ENCODE data around the gene SLC16A12. TPM values are rescaled to one million over a fixed set of nuclear protein-coding genes. Genes with fewer than 3 reads are reported as not detected.
"Not testable (repeated sequence)": the region's sequence is repeated elsewhere in the genome, so short reads cannot be mapped to it uniquely, and the experiment has no call there.

The SLC16A12 gene
- total and polyA plus RNA-seq, 5 donors = 2.7 to 7.2 (median 4.4) TPM

GRCh38 chr10:89425000-89425399, 110.4 kb downstream of the SLC16A12 start:
- Histone ChIP-seq H3K27ac (ENCODE audit: low read length) (no peak overlapping the region), H3K4me1 (ENCODE audit: control insufficient read depth, insufficient read depth, low read length) (no peaks in the 10 kb centered on the region), H3K27me3 (ENCODE audit: control insufficient read depth, insufficient read depth) (no peaks in the 10 kb centered on the region), H3K4me3 (ENCODE audit: low read length) (no peak overlapping the region), H3K9me3 (ENCODE audit: control insufficient read depth, low read length) (no peaks in the 10 kb centered on the region)
- ATAC-seq = no peak
- 86% methylated on average over 5 of the region's 5 CpGs for WGBS
- intact Hi-C loops (cut with DNase I) = loop anchor here in 3 of 4 donors (5.0 kb wide), 2 partner anchors 132 to 137 kb away; no protein-coding TSS in a partner anchor
- no peak for DNase-seq

- intact Hi-C loops (cut with DNase I) = no loop called here
- H3K27ac ChIP-seq (ENCODE audit: low read length) = no peak overlapping the region
- H3K27me3 ChIP-seq (ENCODE audit: control insufficient read depth, insufficient read depth) = no peaks in the 10 kb centered on the region
- DNase-seq (no peak), ATAC-seq (no peak)
- no peak overlapping the region for H3K4me3 ChIP-seq (ENCODE audit: low read length)
- no peaks in the 10 kb centered on the region for H3K9me3 ChIP-seq (ENCODE audit: control insufficient read depth, low read length)
- H3K4me1 ChIP-seq (ENCODE audit: control insufficient read depth, insufficient read depth, low read length) = peaks cover 2% of the 10 kb centered on the region
- WGBS = 81% methylated on average over 2 of the region's 2 CpGs
Observed at GRCh38 chr10:89421018-89421476, 114.3 kb downstream of the SLC16A12 start.

- DNase-seq = no peak
- WGBS = 28% methylated on average over 3 of the region's 3 CpGs
- ATAC-seq = no peak
- H3K4me1 ChIP-seq (ENCODE audit: control insufficient read depth, insufficient read depth, low read length) = peaks cover 2% of the 10 kb centered on the region
- no peak overlapping the region for H3K27ac ChIP-seq (ENCODE audit: low read length)
- H3K27me3 ChIP-seq (ENCODE audit: control insufficient read depth, insufficient read depth) = no peaks in the 10 kb centered on the region
- H3K9me3 ChIP-seq (ENCODE audit: control insufficient read depth, low read length) = no peaks in the 10 kb centered on the region
- intact Hi-C loops (cut with DNase I) = no loop called here
- no peak overlapping the region for H3K4me3 ChIP-seq (ENCODE audit: low read length)
Observed at GRCh38 chr10:89419548-89419947, 115.8 kb downstream of the SLC16A12 start.

- H3K9me3 ChIP-seq (ENCODE audit: control insufficient read depth, low read length) = no peaks in the 10 kb centered on the region
- no peak for ATAC-seq
- H3K4me1 ChIP-seq (ENCODE audit: control insufficient read depth, insufficient read depth, low read length) = peaks cover 2% of the 10 kb centered on the region
- H3K4me3 ChIP-seq (ENCODE audit: low read length) = no peak overlapping the region
- no peak overlapping the region for H3K27ac ChIP-seq (ENCODE audit: low read length)
- intact Hi-C loops (cut with DNase I) = no loop called here
- WGBS = 80% methylated on average over 1 of the region's 1 CpG
- H3K27me3 ChIP-seq (ENCODE audit: control insufficient read depth, insufficient read depth) = no peaks in the 10 kb centered on the region
- DNase-seq = no peak
Observed at GRCh38 chr10:89416465-89416864, 118.9 kb downstream of the SLC16A12 start.

GRCh38 chr10:89414879-89415821, 120.2 kb downstream of the SLC16A12 start:
- peak; percentile 83 for ATAC-seq
- intact Hi-C loops (cut with DNase I) = no loop called here
- Histone ChIP-seq H3K27me3 (ENCODE audit: control insufficient read depth, insufficient read depth) (no peaks in the 10 kb centered on the region), H3K27ac (ENCODE audit: low read length) (peak overlapping the region; percentile 92), H3K4me1 (ENCODE audit: control insufficient read depth, insufficient read depth, low read length) (peaks cover 2% of the 10 kb centered on the region), H3K4me3 (ENCODE audit: low read length) (peak overlapping the region; percentile 75), H3K9me3 (ENCODE audit: control insufficient read depth, low read length) (no peaks in the 10 kb centered on the region)
- WGBS = 1% methylated on average over 66 of the region's 66 CpGs
- peak; percentile 50 to 81 (median 80) for DNase-seq

GRCh38 chr10:89414146-89414878, 121.1 kb downstream of the SLC16A12 start, which contains the start of gene IFIT5:
IFIT5 (plus strand) TSS chr10:89414568; CDS start chr10:89414799, 231 bp downstream.
- intact Hi-C loops (cut with DNase I) = no loop called here
- ATAC-seq (peak; percentile 94 to 96), DNase-seq (peak; percentile 76 to 92 (median 90))
- Histone ChIP-seq H3K27ac (ENCODE audit: low read length) (peak within 1 kb of the TSS; percentile 92), H3K27me3 (ENCODE audit: control insufficient read depth, insufficient read depth) (no peaks in the 10 kb centered on the region), H3K4me1 (ENCODE audit: control insufficient read depth, insufficient read depth, low read length) (peaks cover 2% of the 10 kb centered on the region), H3K4me3 (ENCODE audit: low read length) (peak within 1 kb of the TSS; percentile 75), H3K9me3 (ENCODE audit: control insufficient read depth, low read length) (no peaks in the 10 kb centered on the region)
- under 1% methylated on average over 48 of the region's 48 CpGs for WGBS

GRCh38 chr10:89413398-89413912, 121.9 kb downstream of the SLC16A12 start:
- H3K27ac ChIP-seq (ENCODE audit: low read length) = no peak overlapping the region
- intact Hi-C loops (cut with DNase I) = no loop called here
- no peaks in the 10 kb centered on the region for H3K27me3 ChIP-seq (ENCODE audit: control insufficient read depth, insufficient read depth)
- ATAC-seq (no peak), DNase-seq (no peak)
- peak overlapping the region; percentile 75 for H3K4me3 ChIP-seq (ENCODE audit: low read length)
- no peaks in the 10 kb centered on the region for H3K9me3 ChIP-seq (ENCODE audit: control insufficient read depth, low read length)
- H3K4me1 ChIP-seq (ENCODE audit: control insufficient read depth, insufficient read depth, low read length) = peaks cover 2% of the 10 kb centered on the region
- 84% methylated on average over 7 of the region's 7 CpGs for WGBS

GRCh38 chr10:89412276-89412675, 123.1 kb downstream of the SLC16A12 start:
- H3K4me3 ChIP-seq (ENCODE audit: low read length); H3K4me1 ChIP-seq (ENCODE audit: control insufficient read depth, insufficient read depth, low read length); H3K9me3 ChIP-seq (ENCODE audit: control insufficient read depth, low read length); H3K27me3 ChIP-seq (ENCODE audit: control insufficient read depth, insufficient read depth); intact Hi-C loops (cut with DNase I); H3K27ac ChIP-seq (ENCODE audit: low read length); DNase-seq; ATAC-seq: not testable (repeated sequence)
- 92% methylated on average over 10 of the region's 10 CpGs for WGBS

- intact Hi-C loops (cut with DNase I); H3K27me3 ChIP-seq (ENCODE audit: control insufficient read depth, insufficient read depth); H3K27ac ChIP-seq (ENCODE audit: low read length); ATAC-seq; H3K4me3 ChIP-seq (ENCODE audit: low read length); H3K9me3 ChIP-seq (ENCODE audit: control insufficient read depth, low read length); DNase-seq; H3K4me1 ChIP-seq (ENCODE audit: control insufficient read depth, insufficient read depth, low read length): not testable (repeated sequence)
- 83% methylated on average over 2 of the region's 2 CpGs for WGBS
Observed at GRCh38 chr10:89411135-89411534, 124.3 kb downstream of the SLC16A12 start.

- WGBS = 92% methylated on average over 5 of the region's 5 CpGs
- DNase-seq; H3K9me3 ChIP-seq (ENCODE audit: control insufficient read depth, low read length); H3K4me3 ChIP-seq (ENCODE audit: low read length); H3K27ac ChIP-seq (ENCODE audit: low read length); H3K27me3 ChIP-seq (ENCODE audit: control insufficient read depth, insufficient read depth); intact Hi-C loops (cut with DNase I); H3K4me1 ChIP-seq (ENCODE audit: control insufficient read depth, insufficient read depth, low read length); ATAC-seq: not testable (repeated sequence)
Observed at GRCh38 chr10:89410551-89410950, 124.8 kb downstream of the SLC16A12 start.

Data from right cardiac atrium (tissue), 5 donors.